HFFc6 (cell line): ENCODE data around the gene SPDYE4. TPM values are rescaled to one million over a fixed set of nuclear protein-coding genes. Genes with fewer than 3 reads are reported as not detected.
"Not testable (repeated sequence)": the region's sequence is repeated elsewhere in the genome, so short reads cannot be mapped to it uniquely, and the experiment has no call there.

Experiments
- DNase-seq: peaks from one replicate; pipeline ENCODE4 v3.0.0-alpha.2; 2018
- H3K27ac Mint-ChIP-seq: 2 replicates; pipeline ENCODE4 v1.8.0; 2020; ENCODE audit warnings: mild to moderate bottlenecking, mixed read lengths
- H3K27me3 Mint-ChIP-seq: 2 replicates; pipeline ENCODE4 v1.8.0; 2021; ENCODE audit warnings: mild to moderate bottlenecking, moderate library complexity, mixed read lengths; ENCODE audit not compliant: insufficient read depth
- H3K36me3 Mint-ChIP-seq: 2 replicates; pipeline ENCODE4 v1.8.0; 2021; ENCODE audit warnings: low read depth, mixed read lengths
- H3K4me1 Mint-ChIP-seq: 2 replicates; pipeline ENCODE4 v1.8.0; 2020; ENCODE audit warnings: low read depth, mixed read lengths
- H3K4me3 Mint-ChIP-seq: 2 replicates; pipeline ENCODE4 v1.8.0; 2020; ENCODE audit warnings: mild to moderate bottlenecking, moderate library complexity, mixed read lengths
- H3K9me3 Mint-ChIP-seq: 2 replicates; pipeline ENCODE4 v1.8.0; 2020; ENCODE audit warnings: mild to moderate bottlenecking, mixed read lengths
- long read RNA-seq: library from polyadenylated mRNA; unstranded; transcript quantifications from one replicate; pipeline ENCODE4 v2.0.0, GENCODE V29; 2019
- total RNA-seq, 6 experiments: library from RNA; stranded (reverse); fragmentation: NEBNext Ultra II Directional; extraction: Animal tissue kit (Norgen Biotek cat#: 25700); gene quantifications; 2 replicates in 1 of 6; 3 replicates in 5 of 6; pipeline ENCODE4 v1.2.3, GENCODE V29; 2021
- TF ChIP-seq, protein P1 (sequence below): fragments of 200-600 bp; sonication (generic); IDR thresholded peaks from 2 replicates; pipeline ENCODE4 v1.5.0; 2021; ENCODE audit warnings: antibody characterized with exemption, mild to moderate bottlenecking

The SPDYE4 gene, protein sequence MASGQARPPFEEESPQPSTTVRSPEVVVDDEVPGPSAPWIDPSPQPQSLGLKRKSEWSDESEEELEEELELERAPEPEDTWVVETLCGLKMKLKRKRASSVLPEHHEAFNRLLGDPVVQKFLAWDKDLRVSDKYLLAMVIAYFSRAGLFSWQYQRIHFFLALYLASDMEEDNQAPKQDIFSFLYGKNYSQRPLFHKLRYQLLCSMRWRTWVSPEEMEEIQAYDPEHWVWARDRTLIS
- not detected for total RNA-seq
- long read RNA-seq: 0 reads

DNA sequence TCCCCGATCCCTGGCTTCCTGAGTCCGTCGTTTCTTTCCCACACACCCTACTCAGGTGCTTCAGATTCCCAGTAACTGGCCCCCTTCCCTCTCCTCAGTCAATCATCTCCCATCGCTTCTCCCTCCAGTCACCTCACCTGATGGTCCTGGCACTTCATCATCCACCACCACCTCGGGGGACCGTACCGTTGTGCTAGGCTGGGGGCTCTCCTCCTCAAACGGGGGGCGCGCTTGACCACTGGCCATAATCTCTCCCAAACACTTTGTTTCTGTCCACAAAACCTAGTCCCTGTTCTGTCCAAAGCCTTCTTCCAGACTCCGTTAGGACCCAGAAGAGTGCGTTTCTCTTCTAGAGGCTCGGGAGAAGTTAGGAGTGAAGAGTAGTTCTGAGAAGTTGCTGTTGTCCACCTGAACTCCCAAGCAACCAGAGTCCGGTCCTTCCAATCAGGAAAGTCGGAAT, at the start of gene SPDYE4:
Gene SPDYE4, minus strand, starts transcription at position 410 of the 460 bp plus-strand sequence. Its CDS starts 164 bp downstream, at position 246.
- no peaks in the 10 kb centered on the region for H3K36me3 Mint-ChIP-seq
- H3K4me1 Mint-ChIP-seq: no peaks in the 10 kb centered on the region
- H3K9me3 Mint-ChIP-seq: no peaks in the 10 kb centered on the region
- H3K4me3 Mint-ChIP-seq: no peak within 1 kb of the TSS
- DNase-seq: no peak
- no peak within 1 kb of the TSS for H3K27ac Mint-ChIP-seq
- peaks cover 23% of the 10 kb centered on the region for H3K27me3 Mint-ChIP-seq
- TF ChIP-seq, protein P1, sequence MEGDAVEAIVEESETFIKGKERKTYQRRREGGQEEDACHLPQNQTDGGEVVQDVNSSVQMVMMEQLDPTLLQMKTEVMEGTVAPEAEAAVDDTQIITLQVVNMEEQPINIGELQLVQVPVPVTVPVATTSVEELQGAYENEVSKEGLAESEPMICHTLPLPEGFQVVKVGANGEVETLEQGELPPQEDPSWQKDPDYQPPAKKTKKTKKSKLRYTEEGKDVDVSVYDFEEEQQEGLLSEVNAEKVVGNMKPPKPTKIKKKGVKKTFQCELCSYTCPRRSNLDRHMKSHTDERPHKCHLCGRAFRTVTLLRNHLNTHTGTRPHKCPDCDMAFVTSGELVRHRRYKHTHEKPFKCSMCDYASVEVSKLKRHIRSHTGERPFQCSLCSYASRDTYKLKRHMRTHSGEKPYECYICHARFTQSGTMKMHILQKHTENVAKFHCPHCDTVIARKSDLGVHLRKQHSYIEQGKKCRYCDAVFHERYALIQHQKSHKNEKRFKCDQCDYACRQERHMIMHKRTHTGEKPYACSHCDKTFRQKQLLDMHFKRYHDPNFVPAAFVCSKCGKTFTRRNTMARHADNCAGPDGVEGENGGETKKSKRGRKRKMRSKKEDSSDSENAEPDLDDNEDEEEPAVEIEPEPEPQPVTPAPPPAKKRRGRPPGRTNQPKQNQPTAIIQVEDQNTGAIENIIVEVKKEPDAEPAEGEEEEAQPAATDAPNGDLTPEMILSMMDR: no peak

DNA sequence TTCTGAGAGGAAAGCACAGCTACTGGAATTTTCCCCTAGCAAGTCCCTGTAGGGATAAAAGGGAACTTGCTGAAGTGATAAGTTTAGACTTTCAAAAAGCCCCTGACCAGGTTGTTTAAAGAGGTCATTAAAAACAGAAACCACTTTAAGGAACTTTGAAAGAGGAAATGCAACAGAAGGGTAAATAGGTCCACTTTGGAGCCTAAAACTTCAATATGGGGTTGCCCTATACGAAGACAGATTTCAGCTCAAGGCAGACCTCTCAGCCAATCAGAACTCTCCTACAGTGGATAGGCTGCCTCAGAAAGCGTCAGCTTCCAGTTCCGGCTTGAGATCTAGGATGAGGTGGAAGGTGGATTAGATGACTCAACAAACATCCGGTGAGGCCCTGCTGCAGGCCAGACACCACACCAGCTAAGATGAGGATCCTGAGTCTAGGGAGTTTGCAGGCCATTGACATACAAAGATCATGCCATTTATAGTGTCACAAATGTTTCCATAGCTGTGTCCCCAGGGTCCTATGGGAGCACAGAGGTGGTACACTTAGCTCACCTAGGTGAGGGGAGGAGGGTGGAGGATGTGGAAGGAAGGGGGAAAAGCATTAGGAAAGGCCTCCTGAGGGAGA, 48.7 kb upstream of the SPDYE4 start:
- TF ChIP-seq, protein P1: no peak
- Mint-ChIP-seq H3K4me3 (no peak overlapping the region), H3K4me1 (no peaks in the 10 kb centered on the region), H3K27me3 (peaks cover 2% of the 10 kb centered on the region), H3K9me3 (peaks cover 10% of the 10 kb centered on the region), H3K27ac (no peak overlapping the region), H3K36me3 (no peaks in the 10 kb centered on the region)
- DNase-seq: no peak

DNA sequence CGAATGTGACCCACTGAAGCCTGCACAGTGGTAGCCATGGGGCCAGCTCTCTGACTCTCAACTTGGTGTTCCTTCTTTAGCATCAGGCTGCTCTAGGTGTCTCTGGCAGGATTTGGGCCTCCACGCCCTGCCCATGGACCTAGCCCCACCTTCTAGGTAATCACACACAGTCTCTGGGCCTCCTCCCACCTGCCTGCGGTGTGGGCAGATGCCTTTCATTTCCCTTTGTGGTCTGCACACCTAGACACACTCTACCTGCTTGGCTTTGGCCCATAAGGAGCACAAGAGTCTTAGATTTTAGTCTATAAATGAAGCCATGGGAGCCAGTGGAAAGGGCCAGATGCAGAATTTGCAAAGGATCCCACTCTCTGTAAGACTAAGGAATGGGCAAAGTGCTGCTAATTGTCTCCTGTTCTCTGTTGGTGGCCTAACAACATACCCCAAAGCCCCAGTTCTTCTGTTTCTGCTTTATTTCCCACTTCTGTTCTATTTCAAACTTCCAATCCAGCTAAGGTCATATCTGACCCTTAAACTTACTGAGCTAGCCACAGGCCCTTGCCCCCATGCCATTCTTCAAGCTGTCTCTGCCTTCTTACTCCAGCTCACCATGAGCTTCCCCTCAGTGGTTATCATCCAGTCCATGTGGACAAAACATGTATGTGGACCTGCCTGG, 48.0 kb upstream of the SPDYE4 start:
- Mint-ChIP-seq H3K4me1 (no peaks in the 10 kb centered on the region), H3K9me3 (peaks cover 10% of the 10 kb centered on the region), H3K4me3 (no peak overlapping the region), H3K27ac (no peak overlapping the region), H3K27me3 (peaks cover 2% of the 10 kb centered on the region), H3K36me3 (no peaks in the 10 kb centered on the region)
- no peak for DNase-seq
- TF ChIP-seq, protein P1: no peak

DNA sequence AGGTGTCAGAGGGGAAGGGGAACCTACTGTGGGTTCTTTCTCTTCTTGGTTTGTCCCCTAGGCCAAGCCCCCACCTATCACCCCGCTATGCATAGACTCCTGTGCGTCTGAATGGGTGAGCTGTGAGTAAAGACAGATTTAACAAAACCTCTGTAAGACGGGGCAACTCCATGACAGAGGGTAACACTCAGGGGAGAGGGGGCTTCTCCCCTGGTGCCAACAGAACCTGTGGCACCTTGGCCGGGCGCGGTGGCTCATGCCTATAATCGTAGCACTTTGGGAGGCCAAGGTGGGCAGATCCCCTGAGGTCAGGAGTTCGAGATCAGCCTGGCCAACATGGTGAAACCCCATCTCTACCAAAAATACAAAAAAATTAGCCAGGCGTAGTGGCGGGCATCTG, 47.0 kb upstream of the SPDYE4 start:
- not testable (repeated sequence) for DNase-seq, H3K27ac Mint-ChIP-seq, H3K4me1 Mint-ChIP-seq, H3K27me3 Mint-ChIP-seq, H3K4me3 Mint-ChIP-seq, H3K36me3 Mint-ChIP-seq
- H3K9me3 Mint-ChIP-seq: peaks cover 10% of the 10 kb centered on the region

DNA sequence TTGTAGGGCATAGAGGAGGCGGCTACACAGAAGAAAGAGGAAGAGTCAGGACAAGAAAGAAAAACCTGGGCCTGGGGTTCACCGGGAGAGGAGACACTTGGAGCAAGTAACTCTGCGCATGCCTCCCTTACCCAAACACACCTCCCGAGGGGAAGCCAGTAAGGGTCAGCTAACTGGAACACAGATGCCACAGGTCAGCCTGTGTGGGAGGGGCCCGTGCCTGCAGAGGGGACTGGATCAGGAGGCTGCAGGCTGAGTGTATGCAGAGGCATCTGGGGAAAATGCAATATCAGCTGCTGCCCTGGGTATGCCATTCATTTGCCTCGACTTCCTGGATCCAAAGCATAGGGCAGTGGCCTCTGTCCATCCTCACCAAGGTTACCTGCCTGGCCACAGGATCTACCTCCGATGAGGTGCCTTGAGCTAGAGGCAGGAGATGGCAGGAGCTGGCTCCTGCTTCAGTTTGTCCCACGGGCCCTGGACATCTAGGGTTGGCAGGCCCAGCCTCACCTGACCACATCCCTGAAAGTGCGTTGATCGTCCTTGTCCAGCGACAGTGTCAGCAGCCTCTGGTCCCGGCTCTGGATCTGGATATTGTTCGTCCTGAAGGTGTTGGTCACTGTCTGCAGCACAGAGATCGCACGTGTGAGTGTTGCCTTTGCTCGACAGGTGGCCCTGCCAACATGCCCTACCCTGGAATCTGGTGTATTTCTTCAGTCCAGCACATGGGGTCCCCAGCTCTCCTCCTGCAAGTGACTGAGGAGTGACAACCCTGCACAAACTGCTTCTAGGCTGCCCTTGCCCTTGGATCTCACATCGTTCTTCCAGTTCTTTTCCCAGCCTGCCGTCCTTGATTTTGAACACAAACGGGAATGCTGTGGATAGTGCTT, 45.4 kb upstream of the SPDYE4 start:
- peaks cover 10% of the 10 kb centered on the region for H3K9me3 Mint-ChIP-seq
- no peak overlapping the region for H3K27ac Mint-ChIP-seq
- TF ChIP-seq, protein P1: no peak
- H3K4me3 Mint-ChIP-seq: no peak overlapping the region
- DNase-seq: no peak
- H3K36me3 Mint-ChIP-seq: no peaks in the 10 kb centered on the region
- no peaks in the 10 kb centered on the region for H3K4me1 Mint-ChIP-seq
- H3K27me3 Mint-ChIP-seq: peaks cover 2% of the 10 kb centered on the region
